ENCODE measurements around the gene CACNA1S.

- TF ChIP-seq CTCF (IDR thresholded peaks at IDR 0.05; ENCODE audit: low read depth, low read length, poor library complexity, severe bottlenecking) = no peak
- TF ChIP-seq EZH2phosphoT487 (IDR thresholded peaks at IDR 0.05; ENCODE audit: borderline replicate concordance, low read length) = no peak
Observed at GRCh38 chr1:201072149-201072548, 40.1 kb downstream of the CACNA1S start.
